Measurements from ENCODE around the gene CDH10.

The CDH10 gene

DNA sequence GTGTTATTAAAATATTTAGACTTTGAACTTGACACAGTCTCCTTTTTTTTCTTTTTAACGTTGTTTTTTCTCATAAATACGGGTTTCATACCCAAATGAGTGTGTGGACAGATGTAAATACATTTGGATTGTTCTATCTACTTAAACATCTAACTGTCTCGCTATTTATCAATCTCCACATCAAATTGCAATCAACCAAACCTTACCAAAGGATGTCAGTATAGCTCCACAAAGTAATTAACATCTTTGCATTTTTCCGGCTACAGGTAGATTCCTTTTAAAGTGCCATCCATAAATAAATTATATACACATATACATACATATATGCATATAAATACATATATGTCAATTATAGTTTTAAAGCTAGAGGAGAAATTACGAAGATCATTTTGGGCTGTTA is 705 bp upstream of the CDH10 start:
- H3K4me3 ChIP-seq (ENCODE audit: low read depth, low read length): no peak overlapping the region
- no peak for DNase-seq (ENCODE audit: low read depth)
- TF ChIP-seq, protein P1, sequence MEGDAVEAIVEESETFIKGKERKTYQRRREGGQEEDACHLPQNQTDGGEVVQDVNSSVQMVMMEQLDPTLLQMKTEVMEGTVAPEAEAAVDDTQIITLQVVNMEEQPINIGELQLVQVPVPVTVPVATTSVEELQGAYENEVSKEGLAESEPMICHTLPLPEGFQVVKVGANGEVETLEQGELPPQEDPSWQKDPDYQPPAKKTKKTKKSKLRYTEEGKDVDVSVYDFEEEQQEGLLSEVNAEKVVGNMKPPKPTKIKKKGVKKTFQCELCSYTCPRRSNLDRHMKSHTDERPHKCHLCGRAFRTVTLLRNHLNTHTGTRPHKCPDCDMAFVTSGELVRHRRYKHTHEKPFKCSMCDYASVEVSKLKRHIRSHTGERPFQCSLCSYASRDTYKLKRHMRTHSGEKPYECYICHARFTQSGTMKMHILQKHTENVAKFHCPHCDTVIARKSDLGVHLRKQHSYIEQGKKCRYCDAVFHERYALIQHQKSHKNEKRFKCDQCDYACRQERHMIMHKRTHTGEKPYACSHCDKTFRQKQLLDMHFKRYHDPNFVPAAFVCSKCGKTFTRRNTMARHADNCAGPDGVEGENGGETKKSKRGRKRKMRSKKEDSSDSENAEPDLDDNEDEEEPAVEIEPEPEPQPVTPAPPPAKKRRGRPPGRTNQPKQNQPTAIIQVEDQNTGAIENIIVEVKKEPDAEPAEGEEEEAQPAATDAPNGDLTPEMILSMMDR (IDR thresholded peaks at IDR 0.05; ENCODE audit: control insufficient read depth, extremely low read depth, insufficient read depth): no peak

DNA sequence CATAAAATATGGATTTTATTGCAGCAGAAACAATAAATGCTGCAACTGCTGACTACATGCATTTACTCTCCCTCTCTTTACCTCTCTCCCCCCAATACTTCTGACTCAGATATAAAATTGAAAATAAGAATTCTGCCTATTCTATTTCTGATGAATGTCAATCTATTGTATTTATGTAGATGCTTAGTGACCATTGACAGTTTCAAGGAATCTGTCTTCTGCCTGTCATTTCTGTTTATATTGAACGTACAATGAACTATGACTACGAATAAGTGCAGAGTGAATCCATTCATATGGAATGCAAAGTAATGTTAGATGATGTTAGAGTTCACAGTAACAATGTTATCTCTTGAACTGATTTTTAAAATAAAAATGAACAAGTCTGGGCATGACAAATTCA is 898 bp downstream of the CDH10 start:
- DNase-seq (ENCODE audit: low read depth): no peak
- H3K4me3 ChIP-seq (ENCODE audit: low read depth, low read length): no peak overlapping the region
- TF ChIP-seq, protein P1 (IDR thresholded peaks at IDR 0.05; ENCODE audit: control insufficient read depth, extremely low read depth, insufficient read depth): no peak

DNA sequence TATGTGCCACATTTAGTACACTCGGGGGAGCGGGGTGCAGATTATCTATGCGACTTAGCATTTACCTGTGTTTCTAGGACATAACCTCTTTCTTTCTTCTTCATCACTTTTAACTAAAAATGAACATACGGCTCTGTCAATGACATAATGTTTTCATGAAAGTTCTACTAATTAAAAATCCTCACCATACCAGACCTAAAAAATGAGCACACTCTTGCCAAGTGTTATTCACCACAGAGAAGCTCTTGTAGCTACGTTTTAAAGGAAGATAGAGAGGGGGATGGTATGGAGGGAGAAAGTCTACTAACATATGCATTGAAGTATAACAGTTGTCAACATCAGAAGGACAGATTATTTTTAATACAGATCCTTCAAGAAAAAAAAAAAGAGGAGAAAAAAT is 1.6 kb downstream of the CDH10 start:
- TF ChIP-seq, protein P1 (IDR thresholded peaks at IDR 0.05; ENCODE audit: control insufficient read depth, extremely low read depth, insufficient read depth): no peak
- no peak overlapping the region for H3K4me3 ChIP-seq (ENCODE audit: low read depth, low read length)
- DNase-seq (ENCODE audit: low read depth): no peak

DNA sequence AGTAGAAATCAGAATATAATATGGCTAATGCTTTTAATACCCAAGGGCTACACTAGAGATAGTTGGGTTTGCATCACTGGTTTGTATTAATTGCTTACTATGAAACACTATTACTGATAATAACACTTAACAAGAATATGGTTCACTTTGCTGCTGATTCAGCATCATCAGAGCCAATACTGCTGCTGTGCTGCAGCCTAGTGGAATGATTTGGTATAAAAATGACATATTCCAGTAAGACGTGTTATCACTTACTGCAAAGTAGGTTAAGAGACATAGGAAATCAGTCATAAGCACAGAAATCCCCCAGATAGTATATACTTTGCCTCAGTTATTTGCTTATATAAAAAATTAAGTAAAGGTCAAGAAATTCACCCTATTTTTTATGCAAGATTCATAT is 2.8 kb downstream of the CDH10 start:
- TF ChIP-seq, protein P1 (IDR thresholded peaks at IDR 0.05; ENCODE audit: control insufficient read depth, extremely low read depth, insufficient read depth): peak; percentile 82
- H3K4me3 ChIP-seq (ENCODE audit: low read depth, low read length): no peak overlapping the region
- peak; percentile 37 for DNase-seq (ENCODE audit: low read depth)

DNA sequence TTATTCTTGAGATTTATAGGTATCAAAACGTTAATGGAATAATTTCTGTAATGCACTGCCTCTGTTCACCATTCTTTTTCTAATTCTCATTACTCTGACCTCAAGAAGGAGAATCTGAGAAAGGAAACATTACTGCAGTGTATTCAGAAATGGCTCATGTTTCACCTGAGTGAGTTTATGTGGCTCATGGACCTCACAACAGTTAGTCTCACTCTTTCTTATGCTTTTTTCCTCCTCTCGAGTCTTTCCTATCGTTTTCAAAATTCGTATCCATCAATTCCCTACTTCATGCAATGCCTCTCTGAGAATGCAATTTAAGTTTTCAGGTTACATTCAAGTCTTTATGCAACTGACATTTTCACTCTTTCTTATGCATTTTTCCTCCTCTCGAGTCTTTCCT is 9.6 kb downstream of the CDH10 start:
- no peak overlapping the region for H3K4me3 ChIP-seq (ENCODE audit: low read depth, low read length)
- DNase-seq (ENCODE audit: low read depth): no peak
- TF ChIP-seq, protein P1 (IDR thresholded peaks at IDR 0.05; ENCODE audit: control insufficient read depth, extremely low read depth, insufficient read depth): no peak

DNA sequence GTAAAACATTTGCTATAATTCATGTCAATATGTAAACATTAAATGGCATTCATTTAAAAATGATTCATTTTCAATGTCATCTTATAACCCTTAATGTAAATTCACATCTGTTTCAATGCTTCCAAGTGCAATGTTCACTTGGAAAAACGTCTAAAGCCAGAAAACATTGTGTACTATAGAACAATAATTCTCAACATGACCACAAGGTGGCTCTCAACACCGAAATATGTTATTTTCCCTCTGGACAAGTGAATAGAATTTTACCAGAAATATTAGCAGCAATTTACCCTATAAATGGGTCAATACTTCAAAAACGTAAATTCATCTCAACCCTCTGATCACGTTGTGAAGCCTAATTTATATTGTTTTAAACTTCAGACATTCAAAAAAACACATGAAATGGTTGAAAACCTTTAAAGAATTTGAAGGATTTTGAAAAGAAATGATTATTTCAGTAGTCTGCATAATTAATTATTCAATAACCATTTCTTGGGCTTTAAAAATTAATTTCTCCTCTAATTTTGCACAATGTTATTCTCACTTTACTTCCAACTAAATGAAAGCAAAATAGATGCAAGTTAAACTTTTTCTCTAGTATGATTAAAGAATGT is 11.0 kb downstream of the CDH10 start:
- no peak overlapping the region for H3K4me3 ChIP-seq (ENCODE audit: low read depth, low read length)
- TF ChIP-seq, protein P1 (IDR thresholded peaks at IDR 0.05; ENCODE audit: control insufficient read depth, extremely low read depth, insufficient read depth): peak; percentile 58
- DNase-seq (ENCODE audit: low read depth): peak; percentile 8

DNA sequence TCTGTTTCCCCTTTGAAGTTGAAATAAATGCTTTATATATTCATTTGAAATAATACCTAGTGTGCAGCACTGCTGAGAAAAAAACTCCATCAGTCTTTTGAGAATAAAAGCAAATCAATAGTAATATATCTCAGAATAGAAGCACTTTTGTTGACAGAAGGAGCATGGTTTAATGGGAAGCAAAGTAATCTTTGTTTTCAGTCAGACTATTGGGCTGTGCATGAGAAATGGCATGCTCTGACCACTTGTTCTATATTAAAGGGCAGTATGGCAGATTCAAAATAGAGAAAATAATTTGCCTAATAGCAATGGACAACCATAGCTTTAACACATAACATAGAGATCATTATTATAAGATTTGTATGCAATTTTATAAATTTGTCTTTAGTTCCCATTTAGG is 12.4 kb downstream of the CDH10 start:
- H3K4me3 ChIP-seq (ENCODE audit: low read depth, low read length): no peak overlapping the region
- TF ChIP-seq, protein P1 (IDR thresholded peaks at IDR 0.05; ENCODE audit: control insufficient read depth, extremely low read depth, insufficient read depth): no peak
- no peak for DNase-seq (ENCODE audit: low read depth)
